Gastrocnemius medialis (tissue), 4 donors: Measurements from ENCODE around the gene NUP214. TPM values are rescaled to one million over a fixed set of nuclear protein-coding genes. Genes with fewer than 3 reads are reported as not detected.

ENCODE experiments used
- ATAC-seq, 2 donors: fragments of 150-250 bp; one replicate each; pipeline ENCODE4 v1.9.1; 2016
- DNase-seq, 2 donors: peaks; one replicate each; pipeline ENCODE4 v3.0.0-alpha.2; 2019
- H3K27ac ChIP-seq, 4 donors: fragments of 200-600 bp; sonication (generic); 1 replicate in 1 of 4; 2 replicates in 3 of 4; pipeline ENCODE4 v1.5.1; 2016 to 2018; ENCODE audit warnings: mild to moderate bottlenecking in 2 of 4, moderate library complexity in 1 of 4
- H3K27me3 ChIP-seq, 3 donors: fragments of 200-600 bp; sonication (generic) in 2 of 3; 1 replicate in 1 of 3; 2 replicates in 2 of 3; pipeline versions ENCODE4 v1.5.1 to v1.6.0; 2016 to 2019; ENCODE audit warnings: mild to moderate bottlenecking in 1 of 3, moderate library complexity in 1 of 3
- H3K36me3 ChIP-seq, 2 donors: fragments of 200-600 bp; sonication (generic) in 1 of 2; one replicate each; pipeline ENCODE4 v1.5.1; 2017 to 2018
- H3K4me1 ChIP-seq, 2 donors: fragments of 200-600 bp; sonication (generic) in 1 of 2; one replicate each; pipeline ENCODE4 v1.5.1; 2016 to 2017; ENCODE audit warnings: mild to moderate bottlenecking in 2 of 2
- H3K4me3 ChIP-seq, 4 donors: fragments of 200-600 bp; sonication (generic) in 3 of 4; 1 replicate in 1 of 4; 2 replicates in 3 of 4; pipeline ENCODE4 v1.5.1; 2016 to 2019; ENCODE audit warnings: mild to moderate bottlenecking in 2 of 4
- H3K9me3 ChIP-seq, 3 donors: fragments of 200-600 bp; sonication (generic) in 2 of 3; 1 replicate in 1 of 3; 2 replicates in 2 of 3; pipeline ENCODE4 v1.5.1; 2016 to 2019
- CTCF ChIP-seq, 5 experiments: fragments of 450-650 bp in 3 of 5; fragments of 200-600 bp in 2 of 5; sonication (generic) in 2 of 5; IDR thresholded peaks in 4 of 5; conservative IDR thresholded peaks in 1 of 5; 1 replicate in 4 of 5; 2 replicates in 1 of 5; pipeline ENCODE4 v1.5.1; 2016 to 2019; ENCODE audit warnings: antibody characterized with exemption in 5 of 5, mild to moderate bottlenecking in 3 of 5, moderate library complexity in 3 of 5
- POLR2A ChIP-seq, 2 donors: fragments of 450-650 bp; IDR thresholded peaks; one replicate each; pipeline ENCODE4 v1.6.1; 2017; ENCODE audit warnings: antibody characterized with exemption in 2 of 2, mild to moderate bottlenecking in 2 of 2, moderate library complexity in 2 of 2
- in situ Hi-C, 4 donors: fragments of 200-750 bp; cut with MboI; loops; one replicate each; pipeline versions ENCODE4 v1.15.0 to v1.8.0; 2017; ENCODE audit warnings: low sequenced_read_pairs in 4 of 4
- intact Hi-C: fragments of 100-400 bp; cut with DNase I; formaldehyde crosslinking; loops from one replicate; pipeline ENCODE4 v1.15.1; 2023; ENCODE audit warnings: low total_unique reads
- total RNA-seq, 4 donors: library from RNA; depleted of rRNA; stranded (reverse); fragments of >200 nt; gene quantifications; one replicate each; pipeline versions ENCODE4 v1.1.0 to v1.2.3, GENCODE V29; 2016

NUP214 gene
- total RNA-seq, 4 donors from 2014 or later: 24.2 to 47.5 (median 29.9) TPM

- DNase-seq (no peak), ATAC-seq (no peak)
- Histone ChIP-seq H3K4me1 (peaks cover 14 to 18% of the 10 kb centered on the region in 2 donors), H3K9me3 (no peaks in the 10 kb centered on the region), H3K27me3 (no peaks in the 10 kb centered on the region), H3K36me3 (peaks cover 0 to 53% of the 10 kb centered on the region in 2 donors), H3K27ac (no peak overlapping the region), H3K4me3 (no peak overlapping the region)
- in situ Hi-C loops: no loop called here
- intact Hi-C loops: no loop called here
- no peak for TF ChIP-seq CTCF (IDR thresholded peaks at IDR 0.05 in 4 of 5, conservative IDR thresholded peaks at IDR 0.05 in 1 of 5)
- TF ChIP-seq POLR2A (IDR thresholded peaks at IDR 0.05): no peak
Measured at GRCh38 chr9:131233556-131233955, 108.2 kb downstream of the NUP214 start.

GRCh38 chr9:131233995-131234394 is 108.6 kb downstream of the NUP214 start:
- Histone ChIP-seq H3K27ac (no peak overlapping the region), H3K36me3 (peaks cover 0 to 48% of the 10 kb centered on the region in 2 donors), H3K27me3 (no peaks in the 10 kb centered on the region), H3K9me3 (no peaks in the 10 kb centered on the region), H3K4me1 (peaks cover 17 to 22% of the 10 kb centered on the region in 2 donors), H3K4me3 (no peak overlapping the region)
- no peak for DNase-seq
- in situ Hi-C loops (no loop called here), intact Hi-C loops (no loop called here)
- TF ChIP-seq CTCF (IDR thresholded peaks at IDR 0.05 in 4 of 5, conservative IDR thresholded peaks at IDR 0.05 in 1 of 5) (no peak), POLR2A (IDR thresholded peaks at IDR 0.05) (no peak)
- no peak for ATAC-seq

GRCh38 chr9:131234799-131235479 is 109.6 kb downstream of the NUP214 start:
- Histone ChIP-seq H3K36me3 (peaks cover 0 to 39% of the 10 kb centered on the region in 2 donors), H3K4me1 (peaks cover 17 to 22% of the 10 kb centered on the region in 2 donors), H3K27me3 (no peaks in the 10 kb centered on the region), H3K4me3 (no peak overlapping the region), H3K27ac (peak overlapping the region in 1 of 4 donors; percentile 5), H3K9me3 (no peaks in the 10 kb centered on the region)
- ATAC-seq: peak in 1 of 2 donors; percentile 47
- TF ChIP-seq CTCF (IDR thresholded peaks at IDR 0.05 in 4 of 5, conservative IDR thresholded peaks at IDR 0.05 in 1 of 5): no peak
- no peak for TF ChIP-seq POLR2A (IDR thresholded peaks at IDR 0.05)
- DNase-seq: no peak
- in situ Hi-C loops (no loop called here), intact Hi-C loops (no loop called here)

GRCh38 chr9:131235480-131235851 is 110.1 kb downstream of the NUP214 start:
- H3K4me3 ChIP-seq: no peak overlapping the region
- intact Hi-C loops (no loop called here), in situ Hi-C loops (no loop called here)
- peaks cover 0 to 34% of the 10 kb centered on the region in 2 donors for H3K36me3 ChIP-seq
- TF ChIP-seq POLR2A (IDR thresholded peaks at IDR 0.05): no peak
- TF ChIP-seq CTCF (IDR thresholded peaks at IDR 0.05 in 4 of 5, conservative IDR thresholded peaks at IDR 0.05 in 1 of 5): no peak
- peaks cover 17 to 22% of the 10 kb centered on the region in 2 donors for H3K4me1 ChIP-seq
- H3K27ac ChIP-seq: peak overlapping the region in 1 of 4 donors; percentile 5
- no peaks in the 10 kb centered on the region for H3K27me3 ChIP-seq
- no peaks in the 10 kb centered on the region for H3K9me3 ChIP-seq
- ATAC-seq: no peak
- no peak for DNase-seq
